Suprapubic skin (tissue), 4 donors: ENCODE measurements around the gene TBL2. TPM values are rescaled to one million over a fixed set of nuclear protein-coding genes. Genes with fewer than 3 reads are reported as not detected.
"Not testable (repeated sequence)": the region's sequence is repeated elsewhere in the genome, so short reads cannot be mapped to it uniquely, and the experiment has no call there.

Source experiments
- DNase-seq, 2 donors: peaks; one replicate each; pipeline ENCODE4 v3.0.0-alpha.2; 2019; ENCODE audit warnings: low spot score in 2 of 2
- H3K27ac ChIP-seq: fragments of 200-600 bp; sonication (generic); one replicate; pipeline ENCODE4 v1.5.1; 2019
- H3K27me3 ChIP-seq: fragments of 200-600 bp; sonication (generic); one replicate; pipeline ENCODE4 v1.5.1; 2019
- H3K36me3 ChIP-seq: fragments of 200-600 bp; sonication (generic); one replicate; pipeline ENCODE4 v1.5.1; 2019
- H3K4me1 ChIP-seq: fragments of 200-600 bp; sonication (generic); one replicate; pipeline ENCODE4 v1.5.1; 2019
- H3K4me3 ChIP-seq: fragments of 200-600 bp; sonication (generic); one replicate; pipeline ENCODE4 v1.5.1; 2019; ENCODE audit warnings: mild to moderate bottlenecking
- H3K9me3 ChIP-seq: fragments of 200-600 bp; sonication (generic); one replicate; pipeline ENCODE4 v1.5.1; 2019
- CTCF ChIP-seq, 2 donors: fragments of 200-600 bp in 1 of 2; fragments of 450-650 bp in 1 of 2; sonication (generic) in 1 of 2; IDR thresholded peaks; one replicate each; pipeline ENCODE4 v1.5.1; 2016 to 2019; ENCODE audit warnings: antibody characterized with exemption in 2 of 2, mild to moderate bottlenecking in 1 of 2, moderate library complexity in 1 of 2
- EP300 ChIP-seq: sonication (generic); formaldehyde crosslinking; IDR thresholded peaks from one replicate; pipeline ENCODE4 v1.6.1; 2017; ENCODE audit warnings: antibody characterized with exemption
- POLR2A ChIP-seq, 2 donors: fragments of 450-650 bp; IDR thresholded peaks; one replicate each; pipeline ENCODE4 v1.6.1; 2017; ENCODE audit warnings: antibody characterized with exemption in 2 of 2, mild to moderate bottlenecking in 2 of 2, moderate library complexity in 2 of 2
- POLR2AphosphoS5 ChIP-seq, 3 donors: sonication (generic); formaldehyde crosslinking; IDR thresholded peaks; one replicate each; pipeline ENCODE4 v1.6.1; 2017; ENCODE audit warnings: antibody characterized with exemption in 3 of 3
- WGBS: methylation state at CpG from one replicate; pipeline ENCODE4 v1.1.5; 2018; 5-methylcytosine and 5-hydroxymethylcytosine counted together
- total RNA-seq, 4 donors: library from RNA; depleted of rRNA; stranded (reverse); fragments of >200 nt; gene quantifications; one replicate each; pipeline ENCODE4 v1.1.0, GENCODE V29; 2016

Gene TBL2
- total RNA-seq, 4 donors from 2014 or later, result 23.3 to 43.3 (median 40.8) TPM

- DNase-seq, result no peak
- no peak overlapping the region for H3K27ac ChIP-seq
- no peak overlapping the region for H3K4me3 ChIP-seq
- no peaks in the 10 kb centered on the region for H3K9me3 ChIP-seq
- no peaks in the 10 kb centered on the region for H3K4me1 ChIP-seq
- peaks cover 43% of the 10 kb centered on the region for H3K36me3 ChIP-seq
- TF ChIP-seq EP300 (no peak), POLR2AphosphoS5 (IDR thresholded peaks at IDR 0.05) (no peak), CTCF (IDR thresholded peaks at IDR 0.05) (no peak), POLR2A (IDR thresholded peaks at IDR 0.05) (no peak)
- no peaks in the 10 kb centered on the region for H3K27me3 ChIP-seq
- WGBS, result 70% methylated on average over 12 of the region's 12 CpGs
These were observed 10.3 kb downstream of the TBL2 start for GRCh38 chr7:73567846-73568685.

DNA sequence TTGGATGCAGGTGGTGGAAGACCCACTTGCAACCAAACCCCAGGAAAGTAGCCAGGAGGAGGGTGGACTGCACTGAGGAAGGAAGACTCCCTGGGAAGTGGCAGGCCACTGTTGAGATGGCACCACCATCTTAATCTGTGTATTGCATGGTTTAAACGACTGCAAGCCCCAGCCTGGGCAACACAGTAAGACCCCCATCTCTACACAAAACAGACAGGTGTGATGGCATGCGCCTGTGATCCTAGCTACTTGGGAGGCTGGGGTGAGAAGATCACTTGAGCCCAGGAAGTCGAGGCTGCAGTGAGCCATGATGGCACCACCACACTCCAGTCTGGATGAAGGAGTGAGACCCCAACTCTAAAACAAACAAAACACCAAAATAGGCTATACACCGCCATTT lies 11.2 kb downstream of the TBL2 start:
- no peak overlapping the region for H3K27ac ChIP-seq
- peaks cover 33% of the 10 kb centered on the region for H3K36me3 ChIP-seq
- TF ChIP-seq POLR2A (IDR thresholded peaks at IDR 0.05) (no peak), POLR2AphosphoS5 (IDR thresholded peaks at IDR 0.05) (no peak), CTCF (IDR thresholded peaks at IDR 0.05) (no peak), EP300 (no peak)
- H3K4me3 ChIP-seq, result no peak overlapping the region
- no peaks in the 10 kb centered on the region for H3K4me1 ChIP-seq
- WGBS, result 88% methylated on average over 4 of the region's 4 CpGs
- DNase-seq, result no peak
- no peaks in the 10 kb centered on the region for H3K9me3 ChIP-seq
- no peaks in the 10 kb centered on the region for H3K27me3 ChIP-seq

GRCh38 chr7:73566431-73566830 lies 11.9 kb downstream of the TBL2 start:
- not testable (repeated sequence) for H3K27ac ChIP-seq, H3K4me3 ChIP-seq, DNase-seq

DNA sequence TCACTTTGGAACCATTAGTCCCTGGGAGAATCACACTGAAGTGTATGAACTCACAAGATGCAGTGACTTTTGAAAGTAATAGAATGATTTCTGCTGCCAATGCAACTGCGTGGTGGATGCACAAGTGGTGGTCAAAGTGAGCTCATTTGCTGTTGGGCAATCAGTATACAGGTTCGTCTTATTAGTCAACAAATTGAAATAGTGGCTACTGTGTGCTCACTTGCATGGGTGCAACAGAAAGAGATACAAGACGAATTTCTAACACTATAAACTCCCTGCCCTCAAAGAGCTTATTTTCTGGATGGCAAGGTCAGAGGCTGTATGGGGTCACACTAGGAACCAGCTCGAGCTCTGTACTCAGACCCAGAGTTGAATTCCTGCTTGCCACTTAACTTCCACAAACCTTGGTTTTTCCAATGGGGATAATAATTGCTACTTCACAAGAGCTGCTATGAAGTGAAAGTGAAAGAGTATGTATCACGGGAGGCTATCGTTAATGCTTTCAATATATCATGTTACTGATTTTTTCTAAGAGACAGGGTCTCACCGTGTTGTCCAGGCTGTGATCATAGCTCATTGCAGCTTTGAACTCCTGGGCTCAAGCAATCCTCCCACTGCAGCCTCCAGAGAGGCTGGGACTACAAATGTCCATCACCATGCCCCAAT lies 12.6 kb downstream of the TBL2 start:
- 65% methylated on average over 7 of the region's 7 CpGs for WGBS
- no peaks in the 10 kb centered on the region for H3K9me3 ChIP-seq
- H3K27me3 ChIP-seq, result no peaks in the 10 kb centered on the region
- H3K4me1 ChIP-seq, result no peaks in the 10 kb centered on the region
- H3K27ac ChIP-seq, result no peak overlapping the region
- peak overlapping the region; percentile 14 for H3K4me3 ChIP-seq
- no peak for TF ChIP-seq POLR2A (IDR thresholded peaks at IDR 0.05)
- TF ChIP-seq POLR2AphosphoS5 (IDR thresholded peaks at IDR 0.05), result no peak
- no peak for TF ChIP-seq CTCF (IDR thresholded peaks at IDR 0.05)
- TF ChIP-seq EP300, result no peak
- H3K36me3 ChIP-seq, result peaks cover 20% of the 10 kb centered on the region
- DNase-seq, result no peak

More at GRCh38 chr7:73566431-73566830, 11.9 kb downstream of the TBL2 start:
- peaks cover 26% of the 10 kb centered on the region for H3K36me3 ChIP-seq
- H3K4me1 ChIP-seq, H3K9me3 ChIP-seq, H3K27me3 ChIP-seq: not testable (repeated sequence)

- no peak for TF ChIP-seq CTCF (IDR thresholded peaks at IDR 0.05)
- TF ChIP-seq POLR2A (IDR thresholded peaks at IDR 0.05), result no peak
- TF ChIP-seq EP300, result no peak
- no peak for TF ChIP-seq POLR2AphosphoS5 (IDR thresholded peaks at IDR 0.05)
- Histone ChIP-seq H3K27ac (no peak overlapping the region), H3K9me3 (no peaks in the 10 kb centered on the region), H3K27me3 (no peaks in the 10 kb centered on the region), H3K4me3 (no peak overlapping the region), H3K4me1 (peaks cover 19% of the 10 kb centered on the region), H3K36me3 (no peaks in the 10 kb centered on the region)
- DNase-seq, result no peak
- 55% methylated on average over 11 of the region's 11 CpGs for WGBS
These were observed 18.1 kb downstream of the TBL2 start for GRCh38 chr7:73560109-73560835.
